HEK293 (cell line): ENCODE measurements around the gene COL6A2.

ENCODE experiments used
- CTCF ChIA-PET: fragments of 350-600 bp; formaldehyde crosslinking; extraction: SDS; loops from one replicate; lab custom pipeline; 2021; ENCODE audit warnings: antibody characterized with exemption; lab: Yijun Ruan, JAX
- POLR2A ChIA-PET: fragments of 300-600 bp; formaldehyde crosslinking; extraction: SDS; loops from one replicate; lab custom pipeline; 2020; ENCODE audit warnings: antibody characterized with exemption, inconsistent platforms; lab: Yijun Ruan, JAX
- H3K27ac ChIP-seq: fragments of 200-500 bp; sonication (Bioruptor generic); 2 replicates; pipeline ENCODE4 v1.5.1; 2014; ENCODE audit warnings: low read depth, low read length, control low read depth, inconsistent platforms; ENCODE audit errors: extremely low read depth
- H3K36me3 ChIP-seq, 2 experiments: fragments of 200-500 bp in 1 of 2; sonication (Bioruptor generic) in 1 of 2; 1 replicate in 1 of 2; 2 replicates in 1 of 2; pipeline ENCODE4 v1.5.1; 2014 to 2017; ENCODE audit warnings: inconsistent platforms in 2 of 2, low read length in 2 of 2; ENCODE audit not compliant: control insufficient read depth in 2 of 2, insufficient read depth in 1 of 2
- H3K4me1 ChIP-seq: fragments of 200-500 bp; sonication (Bioruptor generic); 2 replicates; pipeline ENCODE4 v1.5.1; 2014; ENCODE audit warnings: mild to moderate bottlenecking, low read length, inconsistent platforms; ENCODE audit not compliant: control insufficient read depth, insufficient read depth
- H3K4me3 ChIP-seq: 2 replicates; pipeline ENCODE4 v1.5.1; 2011; ENCODE audit warnings: low read depth, mild to moderate bottlenecking, control low read depth, low read length, moderate library complexity
- H3K9me3 ChIP-seq: fragments of 200-500 bp; sonication (Bioruptor generic); 2 replicates; pipeline ENCODE4 v1.5.1; 2014; ENCODE audit warnings: low read depth, low read length, inconsistent platforms; ENCODE audit not compliant: control insufficient read depth, insufficient read depth
- OSR2 ChIP-seq: fragments of 450-650 bp; formaldehyde crosslinking; IDR thresholded peaks from 2 replicates; pipeline ENCODE4 v1.5.1; 2016; ENCODE audit warnings: missing biosample characterization, missing genetic modification characterization
- SP3 ChIP-seq: fragments of 450-650 bp; formaldehyde crosslinking; IDR thresholded peaks from 2 replicates; pipeline ENCODE4 v1.5.1; 2016; ENCODE audit warnings: missing biosample characterization, missing genetic modification characterization
- ZBTB1 ChIP-seq: fragments of 450-650 bp; formaldehyde crosslinking; IDR thresholded peaks from 2 replicates; pipeline ENCODE4 v1.5.1; 2016; ENCODE audit warnings: missing biosample characterization, missing genetic modification characterization
- ZBTB48 ChIP-seq: fragments of 450-650 bp; formaldehyde crosslinking; IDR thresholded peaks from 2 replicates; pipeline ENCODE4 v1.5.1; 2016; ENCODE audit warnings: missing biosample characterization, missing genetic modification characterization
- ZFHX2 ChIP-seq: fragments of 450-650 bp; formaldehyde crosslinking; conservative IDR thresholded peaks from 2 replicates; pipeline ENCODE4 v1.5.1; 2016; ENCODE audit warnings: missing biosample characterization, missing genetic modification characterization
- ZNF146 ChIP-seq: fragments of 450-650 bp; formaldehyde crosslinking; IDR thresholded peaks from 2 replicates; pipeline ENCODE4 v1.5.1; 2016; ENCODE audit warnings: missing biosample characterization, missing genetic modification characterization
- ZNF157 ChIP-seq: fragments of 450-650 bp; formaldehyde crosslinking; IDR thresholded peaks from 2 replicates; pipeline ENCODE4 v1.5.1; 2016; ENCODE audit warnings: missing biosample characterization, missing genetic modification characterization
- ZNF23 ChIP-seq: fragments of 450-650 bp; formaldehyde crosslinking; IDR thresholded peaks from 2 replicates; pipeline ENCODE4 v1.5.1; 2016; ENCODE audit warnings: missing biosample characterization, missing genetic modification characterization, borderline replicate concordance
- ZNF302 ChIP-seq: fragments of 450-650 bp; formaldehyde crosslinking; IDR thresholded peaks from 2 replicates; pipeline ENCODE4 v1.5.1; 2016; ENCODE audit warnings: missing biosample characterization, missing genetic modification characterization, low read depth
- ZNF558 ChIP-seq: fragments of 450-650 bp; formaldehyde crosslinking; IDR thresholded peaks from 2 replicates; pipeline ENCODE4 v1.5.1; 2016; ENCODE audit warnings: missing biosample characterization, missing genetic modification characterization
- ZNF654 ChIP-seq: fragments of 450-650 bp; formaldehyde crosslinking; IDR thresholded peaks from 2 replicates; pipeline ENCODE4 v1.5.1; 2016; ENCODE audit warnings: low read depth, missing biosample characterization, missing genetic modification characterization
- ZNF791 ChIP-seq: fragments of 450-650 bp; formaldehyde crosslinking; IDR thresholded peaks from 2 replicates; pipeline ENCODE4 v1.5.1; 2016; ENCODE audit warnings: missing biosample characterization, missing genetic modification characterization
- TF ChIP-seq, protein P1 (sequence below): fragments of 450-650 bp; formaldehyde crosslinking; IDR thresholded peaks from 2 replicates; pipeline ENCODE4 v1.5.1; 2017; ENCODE audit warnings: missing biosample characterization, missing genetic modification characterization
- TF ChIP-seq, protein P2 (sequence below): fragments of 450-650 bp; formaldehyde crosslinking; IDR thresholded peaks from 2 replicates; pipeline ENCODE4 v1.5.1; 2016; ENCODE audit warnings: missing biosample characterization, missing genetic modification characterization

The COL6A2 gene

DNA sequence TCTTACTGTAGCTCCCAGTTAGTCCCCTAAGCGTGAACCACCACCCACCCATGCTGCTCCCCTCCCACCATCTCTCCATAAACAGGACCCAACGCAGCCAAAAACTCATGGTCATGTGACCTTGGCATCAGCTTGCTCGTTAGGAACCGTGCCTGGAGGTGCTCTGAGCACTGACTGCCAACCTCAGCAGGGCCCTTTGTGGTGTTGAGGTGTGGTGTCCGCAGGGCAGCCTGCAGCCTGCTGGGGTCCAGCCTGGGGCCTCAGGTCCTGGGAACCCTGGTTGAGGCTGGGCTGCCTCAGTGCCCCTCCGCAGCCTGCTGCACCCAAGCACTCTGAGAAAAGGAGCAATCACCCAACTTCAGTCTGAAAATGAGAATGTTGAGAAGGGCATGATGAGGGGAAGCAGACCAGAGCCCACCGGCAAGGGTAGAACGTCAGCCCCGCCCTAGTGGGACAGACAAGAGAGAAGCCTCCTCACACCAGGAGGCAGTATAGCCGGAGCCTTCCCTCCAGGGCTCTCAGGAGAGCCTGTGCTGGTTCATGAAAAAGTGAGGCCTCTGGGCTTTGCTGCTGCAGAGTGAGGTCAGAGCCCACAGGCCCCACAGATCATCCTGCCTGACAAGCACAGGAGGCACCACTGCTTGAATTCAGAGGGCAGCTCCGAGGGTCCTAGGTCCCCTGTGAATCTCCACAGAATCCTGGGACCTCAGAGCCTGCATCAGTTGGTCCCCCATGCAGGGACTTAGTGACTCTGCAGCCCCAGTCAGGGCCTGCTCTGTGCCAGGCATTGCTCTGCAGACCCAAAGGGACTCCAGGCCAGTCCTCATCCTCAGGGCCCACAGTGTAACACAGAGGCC is 4.9 kb upstream of the COL6A2 start:
- POLR2A ChIA-PET: no interaction called here
- 0 out of 2 replicates have a peak, but pooled peaks have one; percentile 27 for TF ChIP-seq ZFHX2 (tag by site-specific recombination)
- TF ChIP-seq ZNF302: no peak
- Histone ChIP-seq H3K9me3 (no peaks in the 10 kb centered on the region), H3K4me1 (no peaks in the 10 kb centered on the region), H3K4me3 (no peak overlapping the region), H3K36me3 (no peaks in the 10 kb centered on the region), H3K27ac (no peak overlapping the region)
- CTCF ChIA-PET: interaction anchor here (0.7 kb wide), 1 partner anchor 63 kb away, joined by 3 read pairs; no protein-coding TSS in a partner anchor

DNA sequence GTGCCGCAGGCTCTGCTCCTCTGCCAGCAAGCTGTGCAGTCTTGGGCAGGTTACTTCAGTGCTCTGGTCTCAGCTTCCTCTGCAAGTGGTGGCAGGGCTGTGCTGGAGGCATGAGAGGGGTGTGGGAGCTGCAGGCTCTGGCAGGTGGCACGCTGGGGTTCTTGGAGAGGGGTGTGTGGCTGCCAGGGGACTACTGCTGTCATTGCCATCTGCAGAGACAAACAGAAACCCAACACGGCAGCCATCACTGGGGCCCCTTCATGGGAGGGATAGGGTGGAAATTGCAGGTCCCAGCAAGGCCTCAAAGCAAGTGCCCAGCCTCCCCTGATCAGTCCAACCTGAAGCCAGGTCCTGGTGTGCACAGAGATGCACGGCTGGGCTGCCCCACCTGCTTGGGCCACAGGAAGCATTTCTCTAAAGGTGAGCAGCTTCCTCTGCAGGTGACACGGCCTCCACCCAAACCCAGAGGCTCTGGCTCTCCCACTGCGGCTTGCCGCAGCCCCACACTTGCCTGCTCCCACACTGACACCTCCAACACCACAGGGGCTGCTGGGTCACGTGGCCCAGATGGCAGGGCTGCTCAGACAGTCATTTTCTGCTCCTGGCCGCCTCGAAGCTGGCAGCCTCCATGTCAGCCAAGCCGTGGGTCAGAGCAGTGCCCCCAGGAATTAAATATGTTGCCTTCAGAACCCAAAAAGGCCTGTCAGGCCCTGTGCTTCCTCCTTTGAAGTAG is 4.1 kb upstream of the COL6A2 start:
- TF ChIP-seq, protein P1, sequence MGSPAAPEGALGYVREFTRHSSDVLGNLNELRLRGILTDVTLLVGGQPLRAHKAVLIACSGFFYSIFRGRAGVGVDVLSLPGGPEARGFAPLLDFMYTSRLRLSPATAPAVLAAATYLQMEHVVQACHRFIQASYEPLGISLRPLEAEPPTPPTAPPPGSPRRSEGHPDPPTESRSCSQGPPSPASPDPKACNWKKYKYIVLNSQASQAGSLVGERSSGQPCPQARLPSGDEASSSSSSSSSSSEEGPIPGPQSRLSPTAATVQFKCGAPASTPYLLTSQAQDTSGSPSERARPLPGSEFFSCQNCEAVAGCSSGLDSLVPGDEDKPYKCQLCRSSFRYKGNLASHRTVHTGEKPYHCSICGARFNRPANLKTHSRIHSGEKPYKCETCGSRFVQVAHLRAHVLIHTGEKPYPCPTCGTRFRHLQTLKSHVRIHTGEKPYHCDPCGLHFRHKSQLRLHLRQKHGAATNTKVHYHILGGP: no peak
- TF ChIP-seq, protein P2, sequence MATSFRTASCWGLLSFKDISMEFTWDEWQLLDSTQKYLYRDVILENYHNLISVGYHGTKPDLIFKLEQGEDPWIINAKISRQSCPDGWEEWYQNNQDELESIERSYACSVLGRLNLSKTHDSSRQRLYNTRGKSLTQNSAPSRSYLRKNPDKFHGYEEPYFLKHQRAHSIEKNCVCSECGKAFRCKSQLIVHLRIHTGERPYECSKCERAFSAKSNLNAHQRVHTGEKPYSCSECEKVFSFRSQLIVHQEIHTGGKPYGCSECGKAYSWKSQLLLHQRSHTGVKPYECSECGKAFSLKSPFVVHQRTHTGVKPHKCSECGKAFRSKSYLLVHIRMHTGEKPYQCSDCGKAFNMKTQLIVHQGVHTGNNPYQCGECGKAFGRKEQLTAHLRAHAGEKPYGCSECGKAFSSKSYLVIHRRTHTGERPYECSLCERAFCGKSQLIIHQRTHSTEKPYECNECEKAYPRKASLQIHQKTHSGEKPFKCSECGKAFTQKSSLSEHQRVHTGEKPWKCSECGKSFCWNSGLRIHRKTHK: no peak
- TF ChIP-seq ZNF23 (tag by site-specific recombination): no peak
- no peak for TF ChIP-seq ZNF791 (tag by site-specific recombination)
- no peak for TF ChIP-seq ZBTB48 (tag by site-specific recombination)
- no peak for TF ChIP-seq ZNF558 (tag by site-specific recombination)
- no peak for TF ChIP-seq ZBTB1
- TF ChIP-seq SP3: no peak
- no peak for TF ChIP-seq ZNF146
- TF ChIP-seq ZNF654 (tag by site-specific recombination): no peak
- Histone ChIP-seq H3K9me3 (no peaks in the 10 kb centered on the region), H3K36me3 (no peaks in the 10 kb centered on the region), H3K4me1 (no peaks in the 10 kb centered on the region), H3K4me3 (no peak overlapping the region), H3K27ac (no peak overlapping the region)
- CTCF ChIA-PET: no interaction called here
- POLR2A ChIA-PET: no interaction called here

DNA sequence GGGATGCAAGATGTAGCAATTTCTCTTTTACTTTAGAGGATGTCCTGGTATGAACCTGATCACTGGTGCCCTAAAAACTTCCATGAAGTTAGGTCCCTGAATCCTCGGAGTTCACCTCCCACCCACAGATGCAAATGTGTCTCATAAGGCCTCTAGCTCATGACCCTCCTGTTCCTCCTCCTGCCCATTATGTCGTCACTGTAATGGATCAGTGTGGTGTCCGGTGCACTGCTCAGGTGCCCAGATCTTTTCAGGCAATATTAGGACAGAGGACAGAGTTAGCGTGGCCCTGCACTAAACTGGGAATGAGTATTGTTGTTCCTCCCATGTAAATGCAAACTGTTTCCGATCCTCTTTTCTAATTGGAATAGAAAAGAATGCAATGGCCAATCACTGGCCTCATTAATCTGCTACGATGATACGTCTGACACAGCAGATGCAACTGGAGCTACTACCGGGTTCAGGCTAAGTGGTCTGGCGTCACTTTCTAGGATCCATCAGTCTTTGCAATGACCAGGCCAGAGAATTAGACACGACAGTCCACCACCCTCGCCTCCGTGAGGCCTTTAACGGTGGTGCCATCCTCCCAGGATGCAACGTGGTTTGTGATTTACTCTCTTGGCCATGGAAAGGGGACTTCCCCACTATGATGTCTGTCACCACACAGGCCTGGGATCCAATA is 3.4 kb upstream of the COL6A2 start:
- ChIA-PET CTCF (no interaction called here), POLR2A (no interaction called here)
- H3K36me3 ChIP-seq: no peaks in the 10 kb centered on the region
- H3K27ac ChIP-seq: no peak overlapping the region
- H3K4me3 ChIP-seq: no peak overlapping the region
- TF ChIP-seq OSR2 (tag by site-specific recombination): no peak
- peak; percentile 92 for TF ChIP-seq ZNF157 (tag by site-specific recombination)
- H3K4me1 ChIP-seq: no peaks in the 10 kb centered on the region
- no peaks in the 10 kb centered on the region for H3K9me3 ChIP-seq
